HG02678 (cell line): Measurements from ENCODE around the gene NDUFB1.

Experiments
- ATAC-seq: cut with Tn5 transposase; IDR thresholded peaks from one replicate; pipeline ENCODE4 v1.9.1; 2021; ENCODE audit warnings: mild to moderate bottlenecking, moderate library complexity; ENCODE audit not compliant: unreplicated experiment

Gene NDUFB1

GRCh38 chr14:92121670-92122350 is at the start of gene NDUFB1, which contains the start of gene CPSF2:
TSS of gene NDUFB1 (minus strand) at chr14:92121706. CDS start at chr14:92117637, 4,069 bp downstream.
TSS of gene CPSF2 (plus strand) at chr14:92121969. CDS start at chr14:92130985, 9,016 bp downstream.
- peak; percentile 87 for ATAC-seq

GRCh38 chr14:92164958-92165357 is 43.5 kb upstream of the NDUFB1 start:
- ATAC-seq, result no peak

GRCh38 chr14:92161521-92161920 is 40.0 kb upstream of the NDUFB1 start:
- ATAC-seq, result no peak

- no peak for ATAC-seq
These were observed 39.1 kb upstream of the NDUFB1 start for GRCh38 chr14:92160619-92161018.

GRCh38 chr14:92154283-92154942 is 32.9 kb upstream of the NDUFB1 start:
- no peak for ATAC-seq

GRCh38 chr14:92153581-92153980 is 32.1 kb upstream of the NDUFB1 start:
- no peak for ATAC-seq

- no peak for ATAC-seq
These were observed 23.2 kb upstream of the NDUFB1 start for GRCh38 chr14:92144708-92145107.

- no peak for ATAC-seq
These were observed 22.5 kb upstream of the NDUFB1 start for GRCh38 chr14:92143962-92144361.

- no peak for ATAC-seq
These were observed 21.8 kb upstream of the NDUFB1 start for GRCh38 chr14:92143309-92143708.

- no peak for ATAC-seq
These were observed 13.8 kb upstream of the NDUFB1 start for GRCh38 chr14:92135269-92135668.

- ATAC-seq, result no peak
These were observed 12.9 kb upstream of the NDUFB1 start for GRCh38 chr14:92134456-92134855.

- no peak for ATAC-seq
These were observed 1.3 kb upstream of the NDUFB1 start for GRCh38 chr14:92122761-92123160.

GRCh38 chr14:92122351-92122677 is 808 bp upstream of the NDUFB1 start:
- ATAC-seq, result peak; percentile 17

- ATAC-seq, result peak; percentile 25
These were observed 268 bp downstream of the NDUFB1 start for GRCh38 chr14:92121207-92121669.

- ATAC-seq, result no peak
These were observed 12.0 kb downstream of the NDUFB1 start for GRCh38 chr14:92109490-92109889.

- ATAC-seq, result no peak
These were observed 12.9 kb downstream of the NDUFB1 start for GRCh38 chr14:92108345-92109254.

GRCh38 chr14:92106143-92106926 is 15.2 kb downstream of the NDUFB1 start, which contains the start of gene ATXN3:
TSS of gene ATXN3 (minus strand) at chr14:92106582. CDS start at chr14:92106552, 30 bp downstream.
- peak; percentile 88 for ATAC-seq

- peak; percentile 11 for ATAC-seq
These were observed 15.7 kb downstream of the NDUFB1 start for GRCh38 chr14:92105893-92106142.

- ATAC-seq, result no peak
These were observed 16.2 kb downstream of the NDUFB1 start for GRCh38 chr14:92105073-92105892.
